Activated CD4-positive, alpha-beta T cell treated with anti-CD3 and anti-CD28 coated beads, Interleukin-2, amount 50 U/mL, for 1 hour (primary cell): ENCODE data around the gene WBP11.

ENCODE experiments used
- DNase-seq: peaks from one replicate; pipeline ENCODE4 v3.0.0-alpha.2; 2020

The WBP11 gene

DNA sequence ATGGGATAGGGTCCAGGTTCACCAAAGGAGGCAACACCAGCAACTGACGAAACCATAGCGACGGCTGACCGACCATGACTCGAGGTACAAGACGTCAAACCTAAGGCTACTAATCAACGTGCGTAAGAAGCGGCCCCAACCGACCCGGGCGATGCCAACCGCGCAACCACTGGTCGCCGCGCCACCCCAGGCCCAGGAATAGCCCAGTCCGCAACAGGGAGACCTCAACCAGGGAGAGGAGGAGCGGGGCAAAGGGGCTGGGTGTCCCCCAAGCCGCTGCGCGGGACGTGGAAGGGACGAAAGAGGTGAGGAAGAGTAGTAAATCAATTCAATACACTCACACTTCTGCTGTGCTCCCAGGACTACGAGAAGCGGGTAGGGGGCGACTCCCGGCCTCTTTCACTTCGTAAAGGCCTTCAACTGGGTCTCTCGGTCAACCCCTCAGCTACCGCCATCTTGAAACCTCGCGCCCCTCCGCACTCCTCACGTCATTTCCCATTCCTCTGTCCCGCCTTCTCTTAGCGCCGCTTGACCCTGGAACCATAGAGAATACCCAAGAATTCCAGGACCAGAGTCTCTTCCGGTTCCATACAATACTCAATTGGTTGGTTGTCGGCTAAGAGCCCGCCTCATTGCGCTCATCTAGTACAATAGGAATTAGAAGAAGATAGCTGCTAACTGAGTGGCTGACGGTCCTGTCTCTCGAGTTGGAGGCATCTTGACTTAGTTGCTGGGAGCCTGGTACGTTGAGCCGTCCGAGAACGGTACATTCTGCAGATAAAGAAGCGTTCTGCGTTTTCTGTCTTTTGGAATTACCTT, at the start of gene WBP11, which contains the start of gene C12orf60:
Gene WBP11 (minus strand): TSS at position 468 of the 819 bp plus-strand sequence. CDS start 2,095 bp downstream, outside the sequence.
Gene C12orf60 (plus strand): TSS at position 660 of the 819 bp plus-strand sequence. CDS start 19,266 bp downstream, outside the sequence.
- DNase-seq = peak; percentile 83

DNA sequence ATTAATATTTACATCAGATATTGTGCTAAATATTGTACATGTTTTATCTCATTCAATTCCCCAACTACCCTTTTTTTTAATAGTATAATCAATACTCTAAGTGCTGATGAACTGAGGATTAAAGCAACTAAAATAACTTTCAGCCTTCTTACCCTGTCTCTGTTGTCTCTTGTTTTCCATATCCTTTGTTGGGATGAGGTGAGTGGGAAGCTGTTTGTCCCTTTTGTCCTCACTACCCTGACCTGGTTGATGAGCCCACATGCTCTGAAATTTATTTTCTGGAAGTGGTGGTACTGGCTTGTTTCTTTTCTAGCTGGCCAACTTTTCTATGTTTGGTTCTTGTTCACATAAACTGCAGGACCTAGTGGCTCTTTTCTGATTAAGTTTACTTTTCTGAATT, 49.6 kb upstream of the WBP11 start:
- no peak for DNase-seq

DNA sequence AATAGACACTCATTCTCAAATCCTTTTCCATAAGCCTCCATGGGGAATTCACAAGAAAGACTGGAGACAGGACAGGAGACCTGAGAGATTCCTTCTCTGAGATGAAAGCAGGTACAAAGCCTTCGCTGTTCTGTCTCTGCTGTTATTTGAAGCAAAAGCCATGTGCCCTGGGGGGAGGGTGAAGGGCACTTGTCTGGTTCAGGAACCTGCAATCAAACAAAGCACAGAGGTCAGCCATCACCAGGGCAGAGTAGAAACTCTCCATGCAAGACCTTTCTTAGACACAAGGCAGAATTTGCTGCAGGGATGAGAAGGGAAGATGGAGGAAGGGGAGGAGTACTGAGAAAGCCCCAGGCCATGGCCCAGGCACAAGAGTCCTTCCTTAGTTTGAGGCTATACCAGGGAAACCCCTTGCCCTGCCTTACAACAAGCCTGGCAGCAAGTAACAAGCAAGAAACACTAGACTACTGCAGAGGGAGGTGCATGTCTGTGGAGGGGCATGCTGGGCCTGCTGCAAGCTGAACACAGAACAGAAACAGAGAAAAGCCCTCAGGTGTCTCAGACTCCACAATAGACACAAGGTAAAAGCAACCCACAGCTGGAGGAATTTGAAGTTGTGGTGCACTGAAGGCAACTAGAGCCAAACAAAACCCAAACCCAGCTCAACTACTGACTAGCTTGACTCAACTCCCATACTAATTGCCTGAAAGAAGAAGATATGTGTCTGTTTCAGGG, 47.8 kb upstream of the WBP11 start:
- no peak for DNase-seq

DNA sequence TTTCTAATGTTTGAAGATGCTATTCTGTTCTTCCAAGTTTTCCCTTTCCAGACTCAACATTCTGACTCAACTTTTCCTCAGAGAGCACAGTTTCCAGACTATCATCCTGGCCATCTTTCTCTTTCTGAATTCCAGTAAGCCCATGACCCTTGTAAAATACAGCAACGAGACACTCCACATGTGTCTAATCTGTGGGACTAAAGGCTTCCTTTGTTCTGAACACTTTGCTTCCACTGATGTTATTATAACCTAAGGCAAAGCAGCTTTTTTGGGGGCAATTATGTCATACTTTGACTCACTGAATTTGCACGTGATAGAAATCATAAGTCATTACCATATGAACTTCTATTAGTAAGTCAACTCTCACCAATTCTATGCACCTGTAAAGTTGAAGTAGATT, 46.4 kb upstream of the WBP11 start:
- no peak for DNase-seq

DNA sequence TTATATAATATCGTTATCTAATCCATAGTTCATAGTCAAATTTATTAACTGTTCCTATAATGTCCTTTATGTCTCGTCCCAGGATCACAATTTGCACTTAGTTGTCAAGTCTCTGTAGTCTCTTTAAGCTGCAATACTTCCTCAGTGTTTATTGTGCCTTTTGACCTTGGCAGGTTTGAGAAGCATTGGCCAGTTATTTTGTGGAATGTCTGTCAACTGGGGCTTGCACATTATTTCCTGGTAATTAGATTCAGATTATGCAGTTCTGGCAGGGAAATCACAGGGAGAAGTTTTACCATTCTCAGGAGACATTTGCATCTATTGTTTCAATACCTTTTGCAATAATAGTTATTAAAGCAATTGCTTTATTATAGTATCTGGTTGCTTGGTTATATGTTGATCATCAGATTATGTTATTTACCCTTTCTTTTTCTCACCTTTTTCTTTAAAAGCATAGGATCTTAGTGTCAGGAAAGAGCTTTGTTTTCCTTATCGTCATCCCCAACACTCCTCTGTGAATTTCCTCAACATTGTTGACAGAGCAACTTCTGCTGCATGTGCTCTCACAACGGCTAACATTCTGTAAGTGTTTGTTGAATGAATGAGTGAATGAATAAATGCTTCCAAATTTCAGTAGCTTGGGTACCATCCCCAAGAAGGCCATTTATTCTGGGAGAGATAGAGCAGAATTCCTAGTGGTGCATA, 43.8 kb upstream of the WBP11 start:
- DNase-seq = no peak

DNA sequence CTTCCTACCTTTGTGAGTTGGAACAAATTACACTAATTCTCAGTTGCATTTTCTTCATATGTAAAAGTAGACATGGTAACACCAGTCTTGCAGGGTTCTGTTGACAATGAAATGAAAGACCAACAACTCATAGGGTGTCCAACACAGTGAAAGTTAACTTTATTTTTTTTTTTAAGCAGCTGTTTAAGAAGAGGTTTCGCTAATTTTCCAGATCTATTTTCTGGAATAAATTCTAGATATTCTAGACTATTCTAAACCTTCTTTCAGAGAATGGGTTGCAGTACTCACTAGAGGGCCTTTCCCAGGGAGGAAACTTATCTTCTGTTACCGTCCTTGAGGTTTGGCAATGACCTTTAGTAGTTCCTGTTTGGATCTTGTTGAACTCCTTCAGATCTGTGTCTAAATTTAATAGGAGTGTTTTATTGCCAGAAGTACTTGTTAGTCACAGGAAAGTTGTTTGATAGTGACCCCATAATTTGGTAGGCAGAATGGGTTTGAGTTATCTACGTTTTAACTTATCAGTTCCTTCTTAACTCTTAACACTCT, 42.8 kb upstream of the WBP11 start:
- DNase-seq = no peak

DNA sequence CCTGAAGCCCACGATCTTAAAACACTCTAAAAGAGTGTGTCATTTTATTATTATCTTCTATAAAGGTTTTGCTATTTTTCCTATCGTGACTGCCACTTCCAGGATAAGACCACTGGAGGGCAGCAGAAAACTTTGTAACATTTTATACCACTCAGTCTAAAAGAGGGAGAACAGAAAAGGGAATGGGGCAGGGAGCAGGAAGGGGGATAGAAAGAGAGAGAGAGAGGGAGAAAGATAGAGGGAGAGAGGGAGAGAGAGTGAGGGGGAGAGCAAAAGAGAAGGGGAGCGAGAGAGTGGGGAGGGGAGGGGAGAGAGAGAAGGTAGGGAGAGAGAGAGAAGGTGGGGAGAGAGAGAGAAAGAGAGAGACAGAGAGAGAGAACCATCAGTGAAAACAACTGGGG, 42.1 kb upstream of the WBP11 start:
- peak; percentile 35 for DNase-seq

DNA sequence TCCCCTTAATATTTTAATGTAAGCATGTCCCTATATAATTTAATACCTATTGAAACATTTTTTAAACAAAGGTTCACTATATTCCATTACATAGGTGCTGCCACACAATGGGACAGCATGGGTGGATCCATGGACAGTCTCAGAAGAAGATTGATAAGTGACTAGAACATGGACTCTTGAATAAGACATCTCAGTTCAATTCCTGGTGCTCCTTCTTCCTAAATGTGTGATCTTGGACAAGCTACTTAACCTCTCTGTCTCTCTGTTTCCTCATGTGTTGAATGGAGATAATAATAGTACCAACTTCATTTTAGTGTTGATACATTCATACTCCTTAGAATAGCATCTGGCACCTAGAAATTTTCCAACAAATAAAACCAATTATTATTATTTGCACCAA, 41.1 kb upstream of the WBP11 start:
- no peak for DNase-seq

DNA sequence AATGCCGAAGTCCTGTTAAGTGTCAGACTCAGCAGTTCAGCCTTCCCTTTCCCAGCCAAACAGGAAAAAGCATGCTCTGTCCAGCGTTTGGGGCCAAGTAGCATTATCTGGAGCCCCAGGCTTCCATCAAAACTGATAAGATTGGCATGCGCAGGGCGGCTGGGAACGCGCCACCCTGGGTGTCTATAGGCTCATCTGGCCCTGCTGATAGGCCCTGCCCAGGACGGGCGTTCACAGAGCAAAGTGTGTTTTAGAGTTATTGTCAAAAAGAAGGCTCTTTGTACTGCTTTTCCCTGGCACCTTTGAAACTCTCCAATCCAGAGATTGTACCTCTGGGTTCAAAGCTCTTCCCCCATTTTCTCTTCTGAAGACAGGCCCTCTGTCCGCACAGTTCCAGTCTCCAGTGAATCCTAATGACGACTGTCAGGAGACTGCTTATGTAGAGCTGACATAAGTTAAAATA, 40.2 kb upstream of the WBP11 start, which contains the start of gene ART4:
Gene ART4 (minus strand): TSS at position 102 of the 463 bp plus-strand sequence. CDS start 413 bp downstream, outside the sequence.
- no peak for DNase-seq

DNA sequence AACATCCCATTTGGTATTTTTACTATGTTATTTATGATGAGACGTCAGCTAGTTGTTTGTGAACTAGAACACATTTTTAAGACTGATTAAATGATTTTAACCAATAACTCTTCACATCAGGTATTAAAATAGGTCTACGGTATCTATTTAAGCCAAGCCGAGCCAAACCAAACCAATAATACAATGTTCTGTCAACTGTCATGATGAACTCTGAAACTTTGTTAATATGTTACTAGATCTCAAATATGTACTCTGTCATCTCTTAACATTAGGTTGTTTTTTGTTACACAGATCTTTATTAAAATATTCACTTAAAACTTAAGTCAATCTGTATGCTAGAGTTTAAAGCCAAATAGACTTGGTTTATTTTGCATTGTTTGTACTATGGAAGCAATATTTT, 39.0 kb upstream of the WBP11 start:
- DNase-seq = no peak

DNA sequence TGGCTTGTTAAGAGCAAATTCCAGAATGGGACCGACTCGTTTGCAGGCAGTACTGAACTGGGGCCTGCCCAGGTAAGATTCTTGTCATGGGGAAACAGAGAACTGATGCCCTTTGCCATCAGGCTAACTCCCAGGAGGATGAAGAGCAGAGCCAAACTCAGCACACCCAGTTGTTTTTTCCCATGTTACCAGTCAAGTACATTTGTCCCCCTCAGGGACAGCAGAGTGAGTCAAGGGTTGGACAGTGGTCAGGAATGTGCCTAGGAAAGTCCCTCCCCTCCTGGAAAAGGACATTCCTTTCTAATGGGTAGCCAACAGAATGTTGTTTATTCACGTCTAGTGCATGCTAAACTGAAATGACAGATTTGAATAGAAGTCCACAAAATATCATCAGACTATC, 38.5 kb upstream of the WBP11 start:
- DNase-seq = no peak

DNA sequence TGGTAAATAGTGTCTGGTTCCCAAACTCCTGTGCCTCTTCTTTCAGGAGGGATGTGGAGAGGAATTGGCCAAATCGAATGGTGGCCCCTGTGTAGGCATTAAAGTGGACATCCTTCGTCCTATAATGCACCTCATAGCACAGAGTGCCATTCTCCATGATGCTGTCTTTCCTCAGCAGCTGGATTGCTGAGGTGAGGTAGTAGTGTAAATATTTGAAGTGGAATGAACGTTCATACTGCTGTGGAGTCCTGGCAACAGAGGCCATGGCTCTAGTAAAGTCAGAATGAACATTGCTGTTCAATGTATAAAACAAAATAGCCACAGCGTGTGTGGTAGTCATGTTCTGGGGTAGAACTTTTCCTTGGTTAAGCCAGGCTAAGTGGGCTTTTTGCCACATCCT, 37.3 kb upstream of the WBP11 start:
- no peak for DNase-seq

DNA sequence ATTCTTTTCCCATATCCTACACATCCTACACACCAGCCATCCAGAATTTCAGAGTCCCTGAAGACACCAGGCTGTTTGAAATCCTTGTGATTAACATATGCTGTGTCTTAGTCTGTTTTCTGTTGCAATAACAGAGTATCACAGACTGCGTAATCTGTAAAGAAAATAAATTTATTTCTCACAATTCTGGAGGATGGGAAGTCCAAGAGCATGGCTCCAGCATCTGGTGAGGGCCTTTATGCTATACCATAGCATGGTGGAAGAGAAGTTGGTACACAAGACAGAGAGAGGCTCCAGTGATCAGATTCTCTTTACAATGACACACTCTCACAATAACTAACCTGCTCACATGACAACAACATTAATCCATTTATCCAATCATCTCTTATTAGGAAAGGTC, 36.0 kb upstream of the WBP11 start:
- no peak for DNase-seq

DNA sequence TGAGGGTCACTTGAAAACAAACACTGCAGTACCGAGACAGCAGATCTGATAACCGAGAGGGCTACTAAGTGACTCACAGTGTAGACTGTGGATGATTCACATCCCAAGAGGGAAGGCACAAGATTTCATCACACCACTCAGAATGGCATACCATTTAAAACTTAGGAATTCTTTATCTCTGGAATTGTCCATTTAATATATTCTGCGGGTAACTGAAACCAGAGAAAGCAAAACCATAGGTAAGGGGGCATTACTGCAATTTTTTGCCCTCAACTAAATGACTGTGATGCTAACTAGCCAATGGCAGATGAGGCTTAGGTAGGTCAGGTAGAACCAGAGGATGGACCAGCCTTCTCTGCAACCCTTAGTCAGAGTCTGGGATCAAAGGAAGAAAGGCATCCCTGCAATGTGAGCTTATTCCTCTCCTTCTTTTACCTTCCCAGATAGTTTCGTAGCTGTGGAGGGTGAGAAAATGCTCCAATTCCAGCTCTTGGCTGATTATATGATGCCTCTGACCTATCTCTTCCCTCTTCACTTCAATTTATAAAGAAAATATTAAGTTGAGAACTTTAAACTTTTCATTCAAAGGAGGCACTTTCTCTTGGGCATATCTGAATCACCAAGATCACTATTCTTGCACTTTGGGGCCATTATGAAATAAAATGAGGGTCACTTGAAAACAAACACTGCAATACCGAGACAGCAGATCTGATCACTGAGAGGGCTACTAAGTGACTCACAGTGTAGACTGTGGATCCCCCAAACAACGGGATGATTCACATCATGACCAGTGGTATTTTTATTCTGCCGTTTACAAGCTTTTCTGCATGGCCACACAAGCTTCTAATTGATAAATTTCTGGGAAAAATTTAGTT, 33.3 kb upstream of the WBP11 start:
- no peak for DNase-seq

DNA sequence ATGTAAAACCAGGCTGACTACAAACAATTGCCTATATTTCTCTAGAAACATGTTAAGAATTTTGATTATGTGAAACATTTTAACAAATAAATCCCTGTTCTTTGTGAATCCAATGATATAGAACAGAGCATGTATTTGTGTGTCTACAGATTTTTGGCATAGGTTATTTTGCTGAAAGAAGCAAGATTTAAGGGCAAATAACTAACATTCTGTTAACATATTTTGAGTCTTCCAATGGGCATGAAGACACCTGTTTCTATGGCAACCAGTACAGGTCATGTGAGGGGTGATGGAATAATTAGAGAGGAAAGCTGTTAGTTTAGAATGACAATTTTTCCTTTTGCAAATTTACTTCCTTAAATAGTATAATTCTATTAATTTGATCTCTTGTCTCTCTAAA, 31.2 kb upstream of the WBP11 start:
- no peak for DNase-seq

DNA sequence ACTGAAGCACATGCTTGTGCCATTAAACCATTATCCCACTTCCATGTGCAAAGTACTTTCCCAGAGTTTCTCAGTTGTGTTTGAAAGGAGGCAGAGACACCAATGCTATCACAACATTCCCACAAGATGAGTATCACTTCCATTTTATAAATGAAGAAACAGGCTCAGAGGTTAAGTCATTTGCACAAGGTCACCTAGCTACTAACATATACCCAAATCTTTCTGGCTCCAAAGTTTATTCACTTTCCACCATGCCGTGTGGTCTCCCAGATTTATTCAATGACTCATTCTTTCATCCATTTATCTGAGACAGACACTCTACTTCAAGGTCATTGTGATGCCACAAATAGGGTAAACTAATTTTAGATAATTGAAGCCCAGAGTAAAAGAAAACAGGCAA, 30.7 kb upstream of the WBP11 start:
- DNase-seq = no peak

DNA sequence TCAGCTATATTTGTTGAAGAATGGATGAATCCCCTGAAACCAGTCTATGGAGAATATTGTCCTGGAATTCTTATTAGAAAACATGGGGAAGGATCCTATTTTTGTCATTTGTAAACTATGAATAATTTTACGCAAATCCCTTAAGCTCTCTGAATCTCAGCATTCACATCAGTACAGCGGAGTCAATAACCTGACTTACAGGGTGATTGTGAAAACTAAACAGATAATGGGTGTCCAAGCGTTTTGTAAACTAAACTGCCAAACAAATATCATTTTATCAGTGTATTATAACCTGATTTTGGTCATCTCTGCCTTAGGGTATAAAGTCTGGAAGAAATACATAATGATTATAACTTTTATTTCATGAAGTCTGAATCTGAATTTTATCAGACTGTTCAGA, 30.1 kb upstream of the WBP11 start:
- DNase-seq = no peak

DNA sequence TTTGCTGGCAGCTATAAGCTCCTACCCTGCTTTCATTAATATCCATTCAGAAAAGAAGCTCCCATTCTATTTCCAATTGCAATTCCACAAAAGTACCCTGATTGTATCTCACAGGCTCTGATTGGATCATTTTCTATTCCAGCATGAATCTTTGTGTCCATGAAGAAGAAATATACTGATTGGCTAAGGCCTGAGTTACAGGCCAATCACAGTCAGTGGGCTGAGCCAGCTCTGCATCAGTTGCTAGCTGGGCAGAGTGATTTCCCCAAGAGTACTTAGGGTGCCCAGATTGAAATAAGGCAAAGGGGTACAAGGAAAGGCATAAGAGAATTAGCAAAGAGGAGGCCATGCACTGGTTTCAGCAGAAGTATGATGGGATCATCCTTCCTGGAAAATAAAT, 25.6 kb upstream of the WBP11 start:
- DNase-seq = no peak

DNA sequence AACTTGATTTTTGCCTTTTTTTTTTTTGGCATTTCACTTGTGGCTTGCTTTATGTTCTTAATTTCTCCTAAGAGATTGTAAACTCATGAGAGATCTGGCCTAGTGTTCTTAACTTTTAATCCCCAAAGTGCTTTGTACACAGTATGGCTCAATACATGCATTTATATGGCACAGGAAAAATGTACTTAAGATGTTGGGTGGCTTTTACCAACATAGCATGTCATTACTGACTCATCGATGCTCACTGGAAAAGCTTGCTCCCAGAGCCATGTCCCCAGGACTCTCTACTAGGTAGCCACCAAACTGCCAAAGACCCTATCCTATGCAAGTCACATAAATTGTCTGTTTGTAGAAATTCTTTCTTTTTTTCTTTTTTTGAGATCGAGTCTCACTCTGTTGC, 23.8 kb upstream of the WBP11 start:
- DNase-seq = no peak

DNA sequence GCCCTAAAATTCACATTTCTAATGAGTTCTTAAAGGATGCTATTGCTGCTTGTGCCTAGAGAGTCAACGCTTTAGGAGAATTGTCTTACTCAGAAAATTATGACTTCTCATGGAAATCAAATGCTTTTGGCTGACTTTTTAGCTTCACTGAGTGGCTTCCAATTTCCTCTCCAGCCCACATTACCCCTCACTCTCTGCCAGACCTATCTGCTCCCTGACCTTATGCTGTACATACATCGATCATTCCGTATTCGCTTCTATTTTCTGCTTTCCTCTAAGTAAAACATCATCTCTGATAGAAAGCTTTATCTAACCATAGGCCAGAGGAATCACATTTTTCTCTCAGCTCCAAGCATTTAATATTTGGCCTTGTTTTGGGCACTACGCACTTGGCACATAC, 23.2 kb upstream of the WBP11 start:
- DNase-seq = no peak

DNA sequence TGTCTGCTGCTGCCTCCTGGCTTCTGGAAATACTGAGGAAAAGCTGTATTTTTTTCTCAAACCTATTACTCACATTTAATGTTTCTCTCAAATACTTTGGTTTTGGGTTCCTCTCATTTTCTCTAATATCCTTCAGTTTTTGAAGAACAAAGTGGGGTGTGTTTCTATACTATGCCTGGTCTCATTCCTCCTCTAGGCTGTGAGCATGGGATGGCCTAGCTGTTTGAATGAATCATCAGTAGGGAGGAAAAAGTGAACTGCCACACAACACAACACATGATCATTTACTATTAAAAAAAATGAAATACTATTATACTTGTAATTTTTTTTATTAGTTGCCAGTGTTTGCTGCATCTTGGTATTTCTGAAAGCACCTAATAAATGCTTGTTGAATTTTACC, 22.0 kb upstream of the WBP11 start:
- DNase-seq = no peak

DNA sequence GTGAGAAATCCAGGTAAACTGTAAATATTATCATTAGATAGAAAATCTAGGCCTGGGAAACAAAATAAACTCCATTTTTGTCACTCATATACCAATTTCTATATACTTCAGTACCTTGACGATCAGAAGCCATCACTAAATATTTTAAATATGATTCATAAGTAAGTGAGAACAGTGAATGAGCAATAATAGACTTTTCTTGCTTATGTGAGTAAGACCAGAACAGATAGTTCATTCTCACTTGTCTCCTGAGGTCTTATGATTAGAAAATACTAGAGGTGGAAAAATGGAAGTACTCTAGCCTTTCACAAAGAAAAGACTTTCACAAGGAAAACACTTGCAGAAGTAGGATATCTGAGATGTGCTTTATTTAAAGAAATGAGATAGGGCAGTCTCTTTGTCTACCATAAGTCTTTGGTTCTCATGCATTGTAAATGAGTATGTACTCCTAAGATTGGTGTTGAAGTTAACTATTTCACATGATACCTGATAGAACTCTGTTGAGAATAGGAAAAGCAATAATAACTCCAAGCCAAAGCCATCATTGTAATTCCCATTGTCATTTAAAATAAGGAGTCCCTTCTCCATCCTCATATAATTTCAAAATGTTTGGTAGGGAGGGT, 20.8 kb upstream of the WBP11 start:
- no peak for DNase-seq
